HL-60 (cell line): ENCODE results near the gene CYP24A1.

Experiments used
- GABPA ChIP-seq: IDR thresholded peaks from 2 replicates; pipeline ENCODE4 v1.6.1; 2012; ENCODE audit warnings: low read depth
- POLR2AphosphoS5 ChIP-seq: IDR thresholded peaks from 2 replicates; pipeline ENCODE4 v1.6.1; 2012; ENCODE audit warnings: low read depth
- SPI1 ChIP-seq: IDR thresholded peaks from 2 replicates; pipeline ENCODE4 v1.6.1; 2012; ENCODE audit warnings: low read depth, mild to moderate bottlenecking, borderline replicate concordance
- TF ChIP-seq, protein P1 (sequence below): IDR thresholded peaks from one replicate; pipeline ENCODE4 v1.5.1; 2011; ENCODE audit warnings: low read length, control low read depth, inconsistent platforms; ENCODE audit not compliant: insufficient read depth
- TF ChIP-seq, protein P2 (sequence below): IDR thresholded peaks from 2 replicates; pipeline ENCODE4 v1.6.1; 2012; ENCODE audit warnings: low read depth; ENCODE audit not compliant: insufficient replicate concordance

DNA sequence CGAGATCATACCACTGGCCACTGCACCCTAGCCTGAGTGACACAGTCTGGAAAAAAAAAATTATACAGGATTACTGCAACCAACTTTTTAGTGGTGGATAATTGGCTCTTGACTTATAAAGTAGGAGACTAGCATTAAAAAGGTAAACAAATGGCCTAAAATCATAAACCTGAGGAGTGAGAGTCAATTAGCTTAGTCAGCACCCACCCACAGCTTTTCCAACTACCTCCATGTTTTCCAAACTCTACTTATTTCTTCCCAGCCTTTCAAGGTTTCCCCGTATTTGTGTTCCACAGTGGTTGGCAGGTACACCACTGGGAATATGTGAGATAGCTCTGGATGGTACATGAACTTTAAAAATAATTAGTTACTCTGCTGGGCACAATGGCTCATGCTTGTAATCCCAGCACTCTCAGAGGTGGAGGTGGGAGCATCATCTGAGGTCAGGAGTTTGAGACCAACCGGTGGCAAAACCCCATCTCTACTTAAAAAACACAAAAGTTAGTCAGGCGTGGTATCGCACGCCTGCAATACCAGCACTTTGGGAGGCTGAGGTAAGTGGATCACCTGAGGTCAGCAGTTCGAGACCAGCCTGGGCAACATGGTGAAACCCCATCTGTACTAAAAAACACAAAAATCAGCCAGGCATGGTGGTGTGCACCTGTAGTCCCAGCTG, 6.7 kb downstream of the CYP24A1 start:
- TF ChIP-seq, protein P1, sequence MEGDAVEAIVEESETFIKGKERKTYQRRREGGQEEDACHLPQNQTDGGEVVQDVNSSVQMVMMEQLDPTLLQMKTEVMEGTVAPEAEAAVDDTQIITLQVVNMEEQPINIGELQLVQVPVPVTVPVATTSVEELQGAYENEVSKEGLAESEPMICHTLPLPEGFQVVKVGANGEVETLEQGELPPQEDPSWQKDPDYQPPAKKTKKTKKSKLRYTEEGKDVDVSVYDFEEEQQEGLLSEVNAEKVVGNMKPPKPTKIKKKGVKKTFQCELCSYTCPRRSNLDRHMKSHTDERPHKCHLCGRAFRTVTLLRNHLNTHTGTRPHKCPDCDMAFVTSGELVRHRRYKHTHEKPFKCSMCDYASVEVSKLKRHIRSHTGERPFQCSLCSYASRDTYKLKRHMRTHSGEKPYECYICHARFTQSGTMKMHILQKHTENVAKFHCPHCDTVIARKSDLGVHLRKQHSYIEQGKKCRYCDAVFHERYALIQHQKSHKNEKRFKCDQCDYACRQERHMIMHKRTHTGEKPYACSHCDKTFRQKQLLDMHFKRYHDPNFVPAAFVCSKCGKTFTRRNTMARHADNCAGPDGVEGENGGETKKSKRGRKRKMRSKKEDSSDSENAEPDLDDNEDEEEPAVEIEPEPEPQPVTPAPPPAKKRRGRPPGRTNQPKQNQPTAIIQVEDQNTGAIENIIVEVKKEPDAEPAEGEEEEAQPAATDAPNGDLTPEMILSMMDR = no peak
- TF ChIP-seq POLR2AphosphoS5 (no peak), GABPA (no peak), SPI1 (no peak)
- TF ChIP-seq, protein P2, sequence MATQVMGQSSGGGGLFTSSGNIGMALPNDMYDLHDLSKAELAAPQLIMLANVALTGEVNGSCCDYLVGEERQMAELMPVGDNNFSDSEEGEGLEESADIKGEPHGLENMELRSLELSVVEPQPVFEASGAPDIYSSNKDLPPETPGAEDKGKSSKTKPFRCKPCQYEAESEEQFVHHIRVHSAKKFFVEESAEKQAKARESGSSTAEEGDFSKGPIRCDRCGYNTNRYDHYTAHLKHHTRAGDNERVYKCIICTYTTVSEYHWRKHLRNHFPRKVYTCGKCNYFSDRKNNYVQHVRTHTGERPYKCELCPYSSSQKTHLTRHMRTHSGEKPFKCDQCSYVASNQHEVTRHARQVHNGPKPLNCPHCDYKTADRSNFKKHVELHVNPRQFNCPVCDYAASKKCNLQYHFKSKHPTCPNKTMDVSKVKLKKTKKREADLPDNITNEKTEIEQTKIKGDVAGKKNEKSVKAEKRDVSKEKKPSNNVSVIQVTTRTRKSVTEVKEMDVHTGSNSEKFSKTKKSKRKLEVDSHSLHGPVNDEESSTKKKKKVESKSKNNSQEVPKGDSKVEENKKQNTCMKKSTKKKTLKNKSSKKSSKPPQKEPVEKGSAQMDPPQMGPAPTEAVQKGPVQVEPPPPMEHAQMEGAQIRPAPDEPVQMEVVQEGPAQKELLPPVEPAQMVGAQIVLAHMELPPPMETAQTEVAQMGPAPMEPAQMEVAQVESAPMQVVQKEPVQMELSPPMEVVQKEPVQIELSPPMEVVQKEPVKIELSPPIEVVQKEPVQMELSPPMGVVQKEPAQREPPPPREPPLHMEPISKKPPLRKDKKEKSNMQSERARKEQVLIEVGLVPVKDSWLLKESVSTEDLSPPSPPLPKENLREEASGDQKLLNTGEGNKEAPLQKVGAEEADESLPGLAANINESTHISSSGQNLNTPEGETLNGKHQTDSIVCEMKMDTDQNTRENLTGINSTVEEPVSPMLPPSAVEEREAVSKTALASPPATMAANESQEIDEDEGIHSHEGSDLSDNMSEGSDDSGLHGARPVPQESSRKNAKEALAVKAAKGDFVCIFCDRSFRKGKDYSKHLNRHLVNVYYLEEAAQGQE = no peak
